ENCODE measurements around the gene ARHGAP31.

- TF ChIP-seq POLR2A (IDR thresholded peaks at IDR 0.05) (no peak), CTCF (IDR thresholded peaks at IDR 0.05) (no peak), POLR2AphosphoS5 (IDR thresholded peaks at IDR 0.05) (no peak), EP300 (IDR thresholded peaks at IDR 0.05) (no peak)
Measured at GRCh38 chr3:119351581-119351980, 57.4 kb downstream of the ARHGAP31 start.

Measured in gastroesophageal sphincter (tissue), 3 donors.